ENCODE measurements around the gene NELFCD. TPM values are rescaled to one million over a fixed set of nuclear protein-coding genes. Genes with fewer than 3 reads are reported as not detected.
"Not testable (repeated sequence)": the region's sequence is repeated elsewhere in the genome, so short reads cannot be mapped to it uniquely, and the experiment has no call there.

Gene NELFCD
- polyA plus RNA-seq, 10 donors, result 46.2 to 80.5 (median 59.5) TPM

DNA sequence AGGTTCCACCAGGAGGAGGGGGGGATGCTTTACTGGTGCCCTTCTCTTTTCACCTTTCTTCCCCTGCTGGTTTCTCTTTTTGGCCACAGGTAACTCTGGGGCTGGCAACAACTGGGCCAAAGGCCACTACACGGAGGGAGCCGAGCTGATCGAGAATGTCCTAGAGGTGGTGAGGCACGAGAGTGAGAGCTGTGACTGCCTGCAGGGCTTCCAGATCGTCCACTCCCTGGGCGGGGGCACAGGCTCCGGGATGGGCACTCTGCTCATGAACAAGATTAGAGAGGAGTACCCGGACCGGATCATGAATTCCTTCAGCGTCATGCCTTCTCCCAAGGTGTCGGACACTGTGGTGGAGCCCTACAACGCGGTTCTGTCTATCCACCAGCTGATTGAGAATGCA is 42.6 kb downstream of the NELFCD start:
- DNase-seq, result no peak

DNA sequence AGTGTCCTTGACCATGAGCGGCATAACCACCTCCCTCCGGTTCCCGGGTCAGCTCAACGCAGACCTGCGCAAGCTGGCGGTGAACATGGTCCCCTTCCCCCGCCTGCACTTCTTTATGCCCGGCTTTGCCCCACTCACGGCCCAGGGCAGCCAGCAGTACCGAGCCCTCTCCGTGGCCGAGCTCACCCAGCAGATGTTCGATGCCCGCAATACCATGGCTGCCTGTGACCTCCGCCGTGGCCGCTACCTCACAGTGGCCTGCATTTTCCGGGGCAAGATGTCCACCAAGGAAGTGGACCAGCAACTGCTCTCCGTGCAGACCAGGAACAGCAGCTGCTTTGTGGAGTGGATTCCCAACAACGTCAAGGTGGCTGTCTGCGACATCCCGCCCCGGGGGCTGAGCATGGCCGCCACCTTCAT is 43.1 kb downstream of the NELFCD start:
- no peak for DNase-seq

DNA sequence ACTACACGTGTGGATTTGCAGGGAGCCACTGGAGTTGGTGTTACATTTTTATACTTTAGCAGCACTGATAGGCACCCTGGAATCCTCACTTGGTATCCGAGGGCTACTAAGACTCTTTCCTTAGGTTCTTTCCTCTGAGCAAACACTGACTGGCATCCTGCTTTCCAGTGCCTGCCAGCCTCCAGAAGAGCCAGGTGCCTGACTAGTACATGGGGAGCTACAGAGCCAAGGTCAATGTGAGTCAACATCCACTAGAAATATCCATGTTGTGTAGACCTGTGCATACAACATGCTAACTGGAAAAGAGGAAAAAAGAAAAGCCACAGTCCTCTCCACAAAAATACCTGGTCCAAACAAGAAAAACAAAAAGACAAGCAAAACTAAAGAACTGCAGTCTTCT is 44.0 kb downstream of the NELFCD start:
- DNase-seq, result no peak

DNA sequence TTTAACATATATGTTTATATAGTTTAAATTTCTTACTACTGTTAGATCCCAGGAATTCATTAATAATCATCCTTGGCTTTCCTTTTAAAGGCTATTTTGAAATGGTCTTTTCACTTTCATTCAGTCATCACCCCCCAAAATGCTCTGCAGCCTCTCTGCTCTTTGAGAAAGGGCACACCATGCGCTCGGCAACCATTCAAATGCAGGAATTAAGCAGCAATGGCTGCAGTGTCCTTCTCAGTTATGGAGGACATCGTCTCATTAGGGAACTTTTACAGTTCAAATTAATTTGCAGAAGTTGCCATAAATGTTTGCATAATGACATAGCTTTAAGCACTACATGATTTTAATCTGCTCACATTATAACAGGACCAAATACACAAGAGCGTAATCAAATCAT is 44.5 kb downstream of the NELFCD start:
- no peak for DNase-seq

DNA sequence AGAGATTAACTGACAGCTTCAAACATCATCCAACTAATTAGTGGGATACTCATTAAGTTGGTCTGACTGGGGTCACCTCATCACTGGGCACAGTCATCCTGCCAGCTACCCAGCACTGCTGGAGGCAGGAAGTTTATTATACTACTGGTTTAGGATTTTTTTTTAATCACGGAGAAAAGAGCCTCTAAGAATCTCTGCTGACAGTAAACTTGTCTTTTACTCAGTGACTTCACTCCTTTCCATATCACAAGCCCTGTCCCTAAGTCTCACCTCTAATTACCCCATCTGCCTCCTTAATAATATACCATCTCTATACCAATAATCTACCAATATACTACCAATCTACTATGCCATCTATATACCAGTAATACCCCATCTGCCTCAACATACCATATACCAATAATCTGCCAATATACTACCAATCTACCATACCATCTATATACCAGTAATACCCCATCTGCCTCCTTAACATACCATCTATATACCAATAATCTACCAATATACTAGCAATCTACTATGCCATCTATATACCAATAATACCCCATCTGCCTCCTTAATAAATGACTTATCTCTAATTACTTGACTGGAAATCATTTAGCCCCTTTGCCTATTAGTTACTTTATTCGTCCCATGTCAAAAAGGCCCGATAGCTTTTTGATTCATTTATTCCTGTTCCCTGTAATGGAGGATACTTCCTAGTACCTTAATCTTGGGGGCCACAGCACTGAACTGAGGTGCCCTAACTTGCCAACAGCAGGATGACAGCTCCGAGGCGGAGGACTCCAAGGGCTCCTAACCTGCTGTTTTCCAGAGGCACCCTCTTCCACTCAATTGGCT is 46.1 kb downstream of the NELFCD start:
- no peak for DNase-seq

DNA sequence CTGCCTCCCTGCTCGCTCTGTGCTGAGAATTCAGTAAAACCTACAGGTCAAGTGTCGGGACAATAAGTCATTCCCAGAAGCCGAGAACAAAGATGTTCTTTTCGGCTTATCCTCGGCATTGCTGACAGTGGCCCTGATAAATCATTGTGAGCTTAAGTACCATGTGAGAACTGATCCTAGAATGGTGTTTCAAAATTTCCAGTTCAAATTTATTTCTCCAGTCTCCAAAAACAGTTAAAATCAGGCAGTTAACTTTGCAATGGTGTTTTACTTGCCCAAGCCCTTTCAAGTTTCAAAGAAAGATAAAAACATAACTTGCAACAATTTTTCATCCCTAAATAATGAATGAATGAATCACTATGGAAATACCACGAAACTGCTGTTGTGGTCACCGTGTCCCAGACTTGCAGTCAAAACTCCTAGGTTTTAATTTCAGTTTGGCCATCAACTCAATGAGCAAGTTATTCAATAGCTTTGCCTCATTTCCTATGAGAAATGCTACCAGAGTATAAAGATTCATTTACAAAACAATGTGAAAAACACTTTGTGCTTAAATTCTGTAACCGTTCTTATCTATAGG is 46.8 kb downstream of the NELFCD start:
- no peak for DNase-seq

DNA sequence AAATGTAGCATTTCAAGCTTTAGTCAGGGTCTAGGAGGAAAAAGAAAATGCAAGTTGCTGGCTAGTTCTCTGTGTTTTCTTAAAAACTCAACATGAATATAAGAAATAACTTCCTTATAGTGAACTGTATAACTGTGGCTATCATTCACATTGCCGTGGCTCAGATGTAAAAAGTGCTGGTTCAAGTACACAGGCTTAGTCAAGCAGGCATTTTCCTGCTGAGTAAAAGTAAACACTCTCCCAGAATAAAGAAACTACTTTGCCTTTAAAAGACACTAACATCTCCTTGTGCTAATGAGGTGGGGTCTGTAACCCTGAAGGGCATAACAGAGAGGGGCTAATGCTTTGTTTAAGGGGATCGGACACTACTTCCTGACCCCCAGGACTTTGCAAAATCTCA is 47.8 kb downstream of the NELFCD start:
- no peak for DNase-seq

DNA sequence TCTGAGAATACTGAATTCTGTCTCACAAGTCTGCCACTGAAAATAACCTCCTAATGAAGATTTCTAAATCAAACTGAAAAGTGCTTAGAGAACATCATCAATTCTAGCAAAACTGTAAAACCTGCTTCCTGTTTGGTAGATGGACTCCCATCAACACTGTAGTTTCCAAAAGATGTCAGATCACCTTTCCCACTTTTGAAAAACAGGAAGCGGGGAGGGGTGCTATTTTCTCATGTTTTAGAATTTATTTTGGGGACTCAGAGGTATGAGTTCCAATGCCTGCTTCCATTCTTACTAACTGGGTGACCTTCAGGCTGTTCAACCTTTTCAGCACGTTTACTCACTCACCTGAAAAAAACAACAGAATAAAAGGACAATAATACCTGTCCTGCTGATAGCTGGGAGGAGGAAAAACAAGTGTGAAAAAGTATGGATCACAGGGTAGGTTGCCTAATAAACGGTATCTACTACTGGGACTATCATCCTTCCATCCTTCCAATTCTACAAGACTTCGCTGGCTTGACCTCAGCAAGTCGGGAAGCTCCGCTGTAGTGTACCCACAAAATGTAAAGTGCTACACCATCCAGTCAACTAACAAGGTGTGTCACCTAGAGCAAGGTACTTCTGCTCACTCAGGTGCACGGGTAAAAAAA is 50.0 kb downstream of the NELFCD start:
- no peak for DNase-seq

DNA sequence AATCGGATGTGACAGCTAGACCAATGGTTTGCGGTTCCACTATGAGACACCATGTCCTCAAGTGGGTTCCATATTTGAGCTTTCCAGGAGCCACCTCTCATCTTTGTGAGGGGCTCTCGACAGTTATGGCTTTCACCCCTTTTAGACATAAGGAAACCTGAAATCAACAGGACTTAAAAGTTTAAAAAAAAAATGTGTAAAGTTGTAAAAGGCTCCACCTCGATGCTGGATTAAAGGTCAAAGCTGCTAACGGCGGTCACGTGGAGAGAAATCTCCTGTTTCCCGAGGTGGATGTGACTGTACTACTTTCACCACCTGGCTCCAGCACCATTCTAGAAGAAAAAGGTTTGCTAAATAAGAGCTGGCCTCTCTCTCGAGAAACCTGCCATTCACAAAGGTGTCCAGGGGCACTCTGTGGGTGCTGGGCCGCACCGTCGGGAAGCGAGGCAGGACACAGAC is 50.5 kb downstream of the NELFCD start:
- no peak for DNase-seq

DNA sequence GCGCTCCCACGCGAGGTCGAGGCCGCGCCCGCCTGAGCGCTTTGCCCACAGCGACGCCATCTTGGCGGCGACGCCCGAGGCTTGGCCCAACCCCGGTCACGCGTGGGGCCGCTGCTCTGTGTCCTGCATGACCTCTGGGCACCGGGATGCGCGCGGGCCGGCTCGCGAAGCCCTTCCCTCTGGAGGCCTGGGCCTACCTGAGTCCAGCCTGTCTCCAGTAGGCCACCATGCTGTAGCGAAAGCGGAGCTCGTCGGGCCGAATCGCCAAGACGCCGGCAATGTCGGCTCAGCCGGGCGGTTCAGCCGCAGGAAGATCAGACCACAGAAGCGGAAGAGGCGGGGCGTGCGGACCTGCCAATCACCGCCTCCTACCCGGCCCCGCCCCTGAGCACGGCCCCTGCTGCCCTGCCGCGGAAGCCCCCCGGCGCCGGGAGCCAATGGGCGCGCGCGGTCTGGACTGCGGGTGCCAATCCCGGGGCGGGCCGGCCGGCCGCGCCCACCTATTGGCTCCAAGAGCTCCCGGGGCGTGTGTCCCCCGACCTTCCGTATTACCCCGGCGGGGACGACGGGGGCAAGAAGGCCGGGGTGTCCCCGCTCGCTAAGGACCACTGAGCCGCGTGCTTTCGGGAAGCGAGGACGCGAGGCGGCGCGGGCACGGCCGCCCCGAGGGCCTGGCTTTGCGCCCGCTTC is 51.1 kb downstream of the NELFCD start, which contains the start of gene ATP5F1E:
Gene ATP5F1E (minus strand): TSS at position 313 of the 690 bp plus-strand sequence. CDS start 84 bp downstream, at position 229.
- DNase-seq, result peak; percentile 92 to 98 (median 96)

DNA sequence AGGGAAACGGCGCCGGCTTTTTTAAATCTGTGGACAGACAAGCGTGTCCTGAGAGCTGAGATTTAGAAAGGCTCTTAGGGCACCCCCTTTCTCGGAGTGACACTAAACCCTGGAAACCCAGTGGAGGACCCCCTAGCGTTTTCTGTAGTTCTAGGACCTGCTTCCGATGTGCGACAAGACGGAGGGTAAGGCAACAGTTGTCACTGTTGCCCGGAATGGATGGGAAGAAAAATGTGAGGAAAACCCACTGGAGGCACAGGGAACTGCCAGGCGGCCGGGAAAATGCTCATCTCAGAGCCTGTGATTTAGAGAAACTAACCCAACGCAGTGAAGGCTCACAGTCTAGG is 51.6 kb downstream of the NELFCD start:
- DNase-seq, result no peak

DNA sequence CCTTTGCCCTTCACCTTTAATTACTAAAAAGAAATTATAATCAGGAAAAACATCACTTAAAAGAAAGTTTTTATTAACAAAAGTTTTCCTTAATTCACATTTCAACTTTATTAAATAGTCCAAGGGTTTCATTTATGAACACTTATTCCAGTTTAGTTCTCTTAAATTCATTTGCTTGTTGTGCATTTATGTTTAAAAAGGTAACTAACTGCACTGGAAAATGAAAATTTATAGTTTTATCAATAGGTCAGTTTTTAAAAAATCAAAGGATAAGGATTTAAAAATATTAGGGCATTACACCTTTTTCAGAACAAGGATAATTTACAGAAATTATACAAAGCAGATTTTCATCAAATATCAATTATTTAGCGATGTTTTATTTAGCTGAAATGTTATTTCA is 52.0 kb downstream of the NELFCD start:
- DNase-seq, result no peak

DNA sequence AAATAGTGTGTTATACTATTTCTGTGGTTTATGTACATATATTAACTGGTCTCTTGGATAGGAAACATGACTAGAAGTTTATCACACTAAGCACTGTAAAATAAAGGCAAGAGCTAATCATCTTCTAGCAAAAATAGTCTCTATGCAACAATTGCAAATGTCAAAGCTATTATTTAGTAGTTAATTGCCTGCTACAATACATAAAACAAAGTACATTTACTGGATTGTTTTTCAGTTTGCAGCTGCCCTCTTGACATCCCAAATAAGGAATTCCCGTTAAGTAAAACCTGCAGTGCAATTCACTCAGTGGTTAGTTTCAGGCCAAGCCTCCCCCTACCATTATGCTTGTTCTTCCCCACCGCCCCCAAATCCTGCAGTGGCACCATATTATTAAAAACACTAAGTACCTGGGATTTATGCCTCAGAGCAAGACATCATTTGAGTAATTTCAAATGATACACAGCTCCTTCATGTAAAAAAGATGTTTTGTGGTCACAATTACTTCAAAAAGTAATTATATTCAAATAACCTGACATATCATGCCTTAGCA is 52.6 kb downstream of the NELFCD start:
- DNase-seq, result no peak

DNA sequence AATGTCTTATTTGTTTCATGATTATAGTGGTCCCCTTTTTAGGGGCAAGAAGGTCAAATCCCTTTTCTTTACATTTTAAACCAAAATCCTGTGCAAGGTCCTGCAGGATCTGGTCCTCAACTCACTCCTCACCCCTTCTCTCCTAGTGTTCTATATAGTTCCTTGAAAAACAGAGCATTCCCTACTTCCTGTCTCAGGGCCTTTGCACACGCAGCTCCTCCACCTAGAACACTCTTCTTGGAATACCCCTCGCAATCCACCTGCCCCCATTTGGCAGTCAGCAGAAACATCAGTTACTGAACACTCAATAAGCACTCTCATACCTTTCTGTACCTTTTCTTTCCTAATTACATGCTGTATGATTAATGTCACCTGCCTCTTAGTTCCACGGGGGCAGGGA is 54.3 kb downstream of the NELFCD start:
- DNase-seq, result no peak

DNA sequence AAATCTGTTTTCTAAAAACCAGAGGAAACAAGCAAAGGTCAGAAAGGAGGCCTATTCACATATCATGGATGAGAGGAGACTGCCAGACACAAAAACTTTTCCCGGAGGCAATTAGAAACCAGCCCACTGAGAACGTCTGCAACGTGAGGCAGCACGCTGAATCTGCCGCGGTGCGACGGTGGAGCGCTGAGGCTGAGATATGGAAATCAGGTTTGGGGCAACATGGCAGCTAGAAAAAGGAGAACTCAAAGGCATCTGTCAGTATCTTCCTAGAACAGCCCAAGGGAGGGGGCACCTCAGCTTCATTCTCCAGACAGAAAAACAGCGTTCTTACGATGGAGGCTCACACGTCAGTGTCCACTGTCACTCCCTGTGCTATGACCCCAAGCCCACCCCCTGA is 56.3 kb downstream of the NELFCD start:
- no peak for DNase-seq

DNA sequence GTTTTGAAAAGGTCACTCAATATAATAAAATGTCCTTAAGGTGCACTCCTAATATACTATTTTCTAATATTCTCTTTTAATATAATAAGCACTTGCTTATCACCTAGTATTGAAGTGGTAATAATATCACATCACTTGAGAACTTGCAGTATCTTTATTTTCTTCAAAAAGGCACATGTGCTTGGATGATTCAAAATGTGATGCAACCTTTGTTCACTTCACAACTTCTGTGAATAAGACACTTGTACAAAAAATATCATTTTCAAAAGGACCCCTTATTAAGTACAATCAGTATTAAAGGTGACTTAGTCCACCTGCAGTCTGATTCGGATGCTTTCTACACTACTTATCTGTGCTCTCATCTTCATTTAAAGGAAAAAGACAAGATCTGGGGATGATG is 58.2 kb downstream of the NELFCD start:
- no peak for DNase-seq

DNA sequence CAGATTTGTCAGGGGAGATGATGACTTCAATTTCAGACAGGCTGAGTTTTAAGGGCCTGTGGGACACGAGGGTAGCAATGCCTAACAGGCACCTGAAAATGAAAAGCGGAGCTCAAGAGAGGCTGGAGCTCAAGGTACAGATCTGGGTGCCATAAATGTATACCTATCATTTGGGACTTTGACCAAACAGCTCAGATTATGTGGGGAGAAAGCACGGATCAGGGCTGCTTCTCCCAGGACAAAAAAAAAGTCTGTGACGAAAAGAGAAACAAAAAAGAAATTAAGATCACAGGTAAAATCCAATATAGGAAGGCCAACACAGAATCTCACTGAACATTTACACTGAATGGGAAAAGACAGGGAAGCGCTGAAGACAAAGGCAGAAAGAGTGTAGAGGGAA is 59.6 kb downstream of the NELFCD start:
- DNase-seq, result no peak

DNA sequence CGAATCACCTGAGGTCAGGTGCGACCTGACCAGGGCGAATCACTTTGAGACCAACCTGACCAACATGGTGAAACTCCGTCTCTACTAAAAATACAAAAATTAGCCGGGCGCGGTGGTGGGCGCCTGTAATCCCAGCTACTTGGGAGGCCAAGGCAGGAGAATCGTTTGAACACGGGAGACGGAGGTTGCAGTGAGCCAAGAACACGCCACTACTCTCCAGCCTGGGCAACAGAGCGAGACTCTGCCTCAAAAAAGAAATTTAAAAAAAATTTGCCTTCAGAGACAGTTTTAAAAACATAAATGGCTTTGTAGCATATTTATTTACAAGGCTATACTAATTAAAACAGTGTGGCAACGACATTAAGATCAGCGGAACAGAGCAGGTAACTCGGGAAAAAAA is 60.4 kb downstream of the NELFCD start:
- not testable (repeated sequence) for DNase-seq

DNA sequence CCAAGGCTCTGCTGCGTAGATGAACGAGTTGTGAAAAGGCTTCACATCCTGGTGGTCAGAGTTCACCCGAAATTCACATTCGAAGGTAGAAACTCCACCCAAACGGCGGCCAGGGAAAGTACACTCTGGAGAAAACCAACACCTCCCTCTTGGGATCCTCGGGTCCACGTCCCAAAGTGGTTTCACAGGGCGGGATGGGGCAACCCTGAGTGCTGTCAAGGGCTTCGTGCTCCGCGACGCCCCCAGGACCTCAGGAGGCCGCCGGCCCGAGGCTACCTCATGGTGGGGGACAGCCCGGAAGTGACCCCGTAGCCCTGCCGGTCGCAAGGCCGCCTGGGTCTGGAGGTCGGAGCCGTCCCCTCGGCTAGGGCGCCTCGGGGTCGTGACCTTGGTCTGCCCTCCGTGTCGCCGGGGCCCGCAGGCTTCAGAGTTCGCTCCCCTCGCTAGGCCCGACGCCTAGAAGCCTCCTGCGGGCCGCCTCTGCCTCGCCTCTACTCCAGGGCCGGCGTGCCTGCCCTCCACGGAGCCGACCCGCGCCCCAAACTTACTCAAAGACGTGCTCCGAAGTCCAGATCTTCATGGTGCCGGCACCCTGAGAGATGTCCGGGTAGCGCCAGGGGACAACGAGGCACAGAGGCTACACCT is 61.2 kb downstream of the NELFCD start, which contains the start of gene PRELID3B:
Gene PRELID3B (minus strand): TSS at position 636 of the 645 bp plus-strand sequence. CDS start 56 bp downstream, at position 580.
- peak in 2 of 3 donors; percentile 16 to 46 for DNase-seq

DNA sequence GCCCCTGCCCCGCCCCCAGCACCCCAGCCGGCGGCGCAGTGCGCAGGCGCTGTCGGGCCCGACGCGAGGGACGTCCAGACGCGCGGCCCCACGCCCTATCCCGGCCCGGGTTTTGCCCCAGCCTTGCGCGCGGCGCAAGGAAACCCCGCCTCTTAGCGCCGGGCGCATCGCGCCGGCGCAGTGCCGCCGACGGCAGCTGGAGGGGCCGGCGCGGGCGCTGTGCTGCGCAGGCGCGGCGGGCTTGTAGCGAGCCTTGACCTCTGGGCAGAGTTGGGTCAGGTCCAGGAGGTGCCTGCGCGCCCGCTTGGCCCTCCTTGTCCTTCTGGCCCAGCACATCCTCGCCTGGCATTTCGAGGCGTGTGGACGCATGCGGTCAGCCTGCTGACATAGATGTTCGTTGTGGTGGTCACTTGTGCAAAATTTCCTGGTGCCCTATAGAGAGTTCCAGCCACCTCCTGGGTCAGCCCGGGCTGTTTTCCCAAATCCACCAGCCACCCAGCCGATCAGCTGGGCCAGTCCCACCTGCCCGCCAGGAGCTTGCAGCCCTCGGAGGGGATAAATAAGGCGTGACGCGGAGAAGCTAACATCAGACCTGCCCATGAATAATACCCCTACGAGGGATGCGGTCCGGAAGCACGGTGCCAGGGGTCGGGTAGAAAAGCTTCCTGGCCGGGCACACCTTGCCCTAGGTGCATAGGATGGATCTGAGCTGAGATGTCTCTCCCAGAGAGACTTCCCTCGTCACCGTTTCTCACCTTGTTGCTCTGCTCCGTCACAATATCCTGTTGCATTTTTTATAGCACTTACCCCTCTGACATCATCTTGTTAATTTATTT is 62.0 kb downstream of the NELFCD start:
- peak; percentile 95 to 97 (median 97) for DNase-seq

All from muscle of back (tissue), 11 donors.